ENCODE measurements around the gene PHF19.

DNA sequence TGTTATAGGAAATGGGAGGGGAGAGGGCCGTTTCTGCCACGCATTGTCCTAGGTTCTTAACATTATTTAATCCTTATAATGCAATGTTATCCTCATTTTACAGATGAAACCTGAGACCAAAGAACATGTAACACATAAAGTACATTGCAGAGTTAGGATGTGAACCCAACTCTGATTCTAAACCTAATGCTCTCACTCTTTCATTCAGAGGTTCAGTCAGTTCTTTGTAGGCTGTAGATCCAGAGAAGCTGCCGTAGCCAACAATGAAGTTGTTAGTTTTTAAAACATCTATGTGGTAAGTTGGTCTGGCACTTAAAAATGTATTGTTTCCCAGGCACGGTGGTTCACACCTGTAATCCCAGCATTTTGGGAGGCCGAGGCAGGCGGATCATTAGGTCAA lies 23.8 kb downstream of the PHF19 start:
- TF ChIP-seq, protein P1, sequence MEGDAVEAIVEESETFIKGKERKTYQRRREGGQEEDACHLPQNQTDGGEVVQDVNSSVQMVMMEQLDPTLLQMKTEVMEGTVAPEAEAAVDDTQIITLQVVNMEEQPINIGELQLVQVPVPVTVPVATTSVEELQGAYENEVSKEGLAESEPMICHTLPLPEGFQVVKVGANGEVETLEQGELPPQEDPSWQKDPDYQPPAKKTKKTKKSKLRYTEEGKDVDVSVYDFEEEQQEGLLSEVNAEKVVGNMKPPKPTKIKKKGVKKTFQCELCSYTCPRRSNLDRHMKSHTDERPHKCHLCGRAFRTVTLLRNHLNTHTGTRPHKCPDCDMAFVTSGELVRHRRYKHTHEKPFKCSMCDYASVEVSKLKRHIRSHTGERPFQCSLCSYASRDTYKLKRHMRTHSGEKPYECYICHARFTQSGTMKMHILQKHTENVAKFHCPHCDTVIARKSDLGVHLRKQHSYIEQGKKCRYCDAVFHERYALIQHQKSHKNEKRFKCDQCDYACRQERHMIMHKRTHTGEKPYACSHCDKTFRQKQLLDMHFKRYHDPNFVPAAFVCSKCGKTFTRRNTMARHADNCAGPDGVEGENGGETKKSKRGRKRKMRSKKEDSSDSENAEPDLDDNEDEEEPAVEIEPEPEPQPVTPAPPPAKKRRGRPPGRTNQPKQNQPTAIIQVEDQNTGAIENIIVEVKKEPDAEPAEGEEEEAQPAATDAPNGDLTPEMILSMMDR (IDR thresholded peaks at IDR 0.05) = no peak
- no peak for TF ChIP-seq SP1 (CRISPR knock-in tag; conservative IDR thresholded peaks at IDR 0.05)
- TF ChIP-seq, protein P2, sequence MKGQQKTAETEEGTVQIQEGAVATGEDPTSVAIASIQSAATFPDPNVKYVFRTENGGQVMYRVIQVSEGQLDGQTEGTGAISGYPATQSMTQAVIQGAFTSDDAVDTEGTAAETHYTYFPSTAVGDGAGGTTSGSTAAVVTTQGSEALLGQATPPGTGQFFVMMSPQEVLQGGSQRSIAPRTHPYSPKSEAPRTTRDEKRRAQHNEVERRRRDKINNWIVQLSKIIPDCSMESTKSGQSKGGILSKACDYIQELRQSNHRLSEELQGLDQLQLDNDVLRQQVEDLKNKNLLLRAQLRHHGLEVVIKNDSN (CRISPR knock-in tag; IDR thresholded peaks at IDR 0.05) = no peak
- no peak for TF ChIP-seq KAT7 (CRISPR knock-in tag; IDR thresholded peaks at IDR 0.05; ENCODE audit: borderline replicate concordance)
- TF ChIP-seq, protein P3, sequence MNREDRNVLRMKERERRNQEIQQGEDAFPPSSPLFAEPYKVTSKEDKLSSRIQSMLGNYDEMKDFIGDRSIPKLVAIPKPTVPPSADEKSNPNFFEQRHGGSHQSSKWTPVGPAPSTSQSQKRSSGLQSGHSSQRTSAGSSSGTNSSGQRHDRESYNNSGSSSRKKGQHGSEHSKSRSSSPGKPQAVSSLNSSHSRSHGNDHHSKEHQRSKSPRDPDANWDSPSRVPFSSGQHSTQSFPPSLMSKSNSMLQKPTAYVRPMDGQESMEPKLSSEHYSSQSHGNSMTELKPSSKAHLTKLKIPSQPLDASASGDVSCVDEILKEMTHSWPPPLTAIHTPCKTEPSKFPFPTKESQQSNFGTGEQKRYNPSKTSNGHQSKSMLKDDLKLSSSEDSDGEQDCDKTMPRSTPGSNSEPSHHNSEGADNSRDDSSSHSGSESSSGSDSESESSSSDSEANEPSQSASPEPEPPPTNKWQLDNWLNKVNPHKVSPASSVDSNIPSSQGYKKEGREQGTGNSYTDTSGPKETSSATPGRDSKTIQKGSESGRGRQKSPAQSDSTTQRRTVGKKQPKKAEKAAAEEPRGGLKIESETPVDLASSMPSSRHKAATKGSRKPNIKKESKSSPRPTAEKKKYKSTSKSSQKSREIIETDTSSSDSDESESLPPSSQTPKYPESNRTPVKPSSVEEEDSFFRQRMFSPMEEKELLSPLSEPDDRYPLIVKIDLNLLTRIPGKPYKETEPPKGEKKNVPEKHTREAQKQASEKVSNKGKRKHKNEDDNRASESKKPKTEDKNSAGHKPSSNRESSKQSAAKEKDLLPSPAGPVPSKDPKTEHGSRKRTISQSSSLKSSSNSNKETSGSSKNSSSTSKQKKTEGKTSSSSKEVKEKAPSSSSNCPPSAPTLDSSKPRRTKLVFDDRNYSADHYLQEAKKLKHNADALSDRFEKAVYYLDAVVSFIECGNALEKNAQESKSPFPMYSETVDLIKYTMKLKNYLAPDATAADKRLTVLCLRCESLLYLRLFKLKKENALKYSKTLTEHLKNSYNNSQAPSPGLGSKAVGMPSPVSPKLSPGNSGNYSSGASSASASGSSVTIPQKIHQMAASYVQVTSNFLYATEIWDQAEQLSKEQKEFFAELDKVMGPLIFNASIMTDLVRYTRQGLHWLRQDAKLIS (CRISPR knock-in tag; IDR thresholded peaks at IDR 0.05; ENCODE audit: borderline replicate concordance) = no peak
- TF ChIP-seq NFE2L1 (CRISPR knock-in tag; IDR thresholded peaks at IDR 0.05) = no peak
- TF ChIP-seq CBFB (CRISPR knock-in tag; IDR thresholded peaks at IDR 0.05; ENCODE audit: low read depth) = no peak
